Measurements from ENCODE around the gene RPN2. TPM values are rescaled to one million over a fixed set of nuclear protein-coding genes. Genes with fewer than 3 reads are reported as not detected.
"Not testable (repeated sequence)": the region's sequence is repeated elsewhere in the genome, so short reads cannot be mapped to it uniquely, and the experiment has no call there.

RPN2 gene
- total RNA-seq, 1 donor, result 159 TPM

GRCh38 chr20:37147250-37147649 is 31.9 kb upstream of the RPN2 start:
- no peak overlapping the region for H3K4me3 ChIP-seq (ENCODE audit: low read depth, low read length)
- no peak for DNase-seq (ENCODE audit: low read depth)
- TF ChIP-seq CTCF (IDR thresholded peaks at IDR 0.05; ENCODE audit: insufficient read depth, low read length), result no peak

GRCh38 chr20:37150864-37151263 is 28.3 kb upstream of the RPN2 start:
- not testable (repeated sequence) for H3K4me3 ChIP-seq (ENCODE audit: low read depth, low read length); DNase-seq (ENCODE audit: low read depth)

GRCh38 chr20:37151529-37151928 is 27.6 kb upstream of the RPN2 start:
- no peak overlapping the region for H3K4me3 ChIP-seq (ENCODE audit: low read depth, low read length)
- DNase-seq (ENCODE audit: low read depth), result peak; percentile 6

GRCh38 chr20:37152284-37152683 is 26.8 kb upstream of the RPN2 start:
- DNase-seq (ENCODE audit: low read depth), result no peak
- no peak for TF ChIP-seq CTCF (IDR thresholded peaks at IDR 0.05; ENCODE audit: insufficient read depth, low read length)
- H3K4me3 ChIP-seq (ENCODE audit: low read depth, low read length), result no peak overlapping the region

More at GRCh38 chr20:37151529-37151928, 27.6 kb upstream of the RPN2 start:
- TF ChIP-seq CTCF (IDR thresholded peaks at IDR 0.05; ENCODE audit: insufficient read depth, low read length), result no peak

GRCh38 chr20:37154684-37155298 is 24.3 kb upstream of the RPN2 start:
- no peak for TF ChIP-seq CTCF (IDR thresholded peaks at IDR 0.05; ENCODE audit: insufficient read depth, low read length)
- DNase-seq (ENCODE audit: low read depth), result no peak
- H3K4me3 ChIP-seq (ENCODE audit: low read depth, low read length), result no peak overlapping the region

- no peak overlapping the region for H3K4me3 ChIP-seq (ENCODE audit: low read depth, low read length)
- no peak for DNase-seq (ENCODE audit: low read depth)
- no peak for TF ChIP-seq CTCF (IDR thresholded peaks at IDR 0.05; ENCODE audit: insufficient read depth, low read length)
These were observed 23.1 kb upstream of the RPN2 start for GRCh38 chr20:37155987-37156386.

GRCh38 chr20:37158248-37158647 is 20.9 kb upstream of the RPN2 start:
- no peak overlapping the region for H3K4me3 ChIP-seq (ENCODE audit: low read depth, low read length)
- DNase-seq (ENCODE audit: low read depth), result no peak
- TF ChIP-seq CTCF (IDR thresholded peaks at IDR 0.05; ENCODE audit: insufficient read depth, low read length), result no peak
